ENCODE results near the gene DYNLT4.

The DYNLT4 gene

DNA sequence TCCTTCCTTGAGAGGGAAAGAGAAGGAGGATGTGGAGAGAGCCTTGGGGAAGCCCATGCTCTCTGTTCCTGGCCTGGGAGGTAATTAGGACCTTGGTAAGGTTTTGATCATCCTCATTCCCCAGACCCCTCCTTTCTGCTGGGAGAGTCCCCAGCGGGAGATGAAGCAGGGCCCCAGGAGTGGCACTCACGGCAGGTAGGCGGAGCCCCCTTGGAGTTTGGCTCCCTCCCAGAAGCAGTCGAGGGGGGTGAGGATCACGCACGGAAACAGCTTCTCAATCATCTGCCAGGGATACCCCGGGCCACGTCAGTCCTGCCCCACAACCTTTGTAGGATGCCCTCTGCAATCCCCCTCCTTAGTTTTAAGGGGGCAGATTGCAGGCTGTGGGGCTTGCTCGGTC, 24.4 kb upstream of the DYNLT4 start:
- DNase-seq (ENCODE audit: extremely low read depth, insufficient read length), result no peak
- TF ChIP-seq, protein P1, sequence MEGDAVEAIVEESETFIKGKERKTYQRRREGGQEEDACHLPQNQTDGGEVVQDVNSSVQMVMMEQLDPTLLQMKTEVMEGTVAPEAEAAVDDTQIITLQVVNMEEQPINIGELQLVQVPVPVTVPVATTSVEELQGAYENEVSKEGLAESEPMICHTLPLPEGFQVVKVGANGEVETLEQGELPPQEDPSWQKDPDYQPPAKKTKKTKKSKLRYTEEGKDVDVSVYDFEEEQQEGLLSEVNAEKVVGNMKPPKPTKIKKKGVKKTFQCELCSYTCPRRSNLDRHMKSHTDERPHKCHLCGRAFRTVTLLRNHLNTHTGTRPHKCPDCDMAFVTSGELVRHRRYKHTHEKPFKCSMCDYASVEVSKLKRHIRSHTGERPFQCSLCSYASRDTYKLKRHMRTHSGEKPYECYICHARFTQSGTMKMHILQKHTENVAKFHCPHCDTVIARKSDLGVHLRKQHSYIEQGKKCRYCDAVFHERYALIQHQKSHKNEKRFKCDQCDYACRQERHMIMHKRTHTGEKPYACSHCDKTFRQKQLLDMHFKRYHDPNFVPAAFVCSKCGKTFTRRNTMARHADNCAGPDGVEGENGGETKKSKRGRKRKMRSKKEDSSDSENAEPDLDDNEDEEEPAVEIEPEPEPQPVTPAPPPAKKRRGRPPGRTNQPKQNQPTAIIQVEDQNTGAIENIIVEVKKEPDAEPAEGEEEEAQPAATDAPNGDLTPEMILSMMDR (IDR thresholded peaks at IDR 0.05; ENCODE audit: insufficient read depth, low read length, poor library complexity, severe bottlenecking), result no peak
- H3K4me3 ChIP-seq (replicated peaks; ENCODE audit: low read depth, low read length), result no peak overlapping the region
- H3K36me3 ChIP-seq (ENCODE audit: control insufficient read depth, insufficient read depth, low read length), result no peaks in the 10 kb centered on the region
- no peaks in the 10 kb centered on the region for H3K27me3 ChIP-seq (replicated peaks; ENCODE audit: control insufficient read depth, insufficient read depth, low read length)

DNA sequence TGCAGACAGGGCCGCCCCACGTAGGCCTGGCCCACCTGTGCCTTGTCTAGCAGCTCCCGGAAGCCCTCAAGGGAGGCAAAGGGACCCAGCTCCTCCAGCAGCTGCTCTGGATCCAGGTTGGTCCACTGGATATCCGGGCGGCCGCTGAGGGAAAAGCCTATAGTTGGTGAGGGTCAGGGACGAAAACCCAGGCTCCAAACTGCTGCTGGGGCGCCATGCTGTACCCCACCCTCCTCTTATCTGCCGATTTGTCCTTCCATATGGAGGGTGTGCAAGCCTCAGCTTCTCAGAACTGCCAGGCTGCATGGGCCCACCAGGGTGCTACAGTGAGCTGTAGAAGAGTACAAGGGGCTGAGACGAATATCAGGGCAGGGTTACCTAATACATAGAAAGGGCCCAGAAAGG, 23.8 kb upstream of the DYNLT4 start:
- H3K27me3 ChIP-seq (replicated peaks; ENCODE audit: control insufficient read depth, insufficient read depth, low read length), result no peaks in the 10 kb centered on the region
- H3K4me3 ChIP-seq (replicated peaks; ENCODE audit: low read depth, low read length), result no peak overlapping the region
- no peak for DNase-seq (ENCODE audit: extremely low read depth, insufficient read length)
- H3K36me3 ChIP-seq (ENCODE audit: control insufficient read depth, insufficient read depth, low read length), result no peaks in the 10 kb centered on the region
- TF ChIP-seq, protein P1 (IDR thresholded peaks at IDR 0.05; ENCODE audit: insufficient read depth, low read length, poor library complexity, severe bottlenecking), result peak; percentile 5

DNA sequence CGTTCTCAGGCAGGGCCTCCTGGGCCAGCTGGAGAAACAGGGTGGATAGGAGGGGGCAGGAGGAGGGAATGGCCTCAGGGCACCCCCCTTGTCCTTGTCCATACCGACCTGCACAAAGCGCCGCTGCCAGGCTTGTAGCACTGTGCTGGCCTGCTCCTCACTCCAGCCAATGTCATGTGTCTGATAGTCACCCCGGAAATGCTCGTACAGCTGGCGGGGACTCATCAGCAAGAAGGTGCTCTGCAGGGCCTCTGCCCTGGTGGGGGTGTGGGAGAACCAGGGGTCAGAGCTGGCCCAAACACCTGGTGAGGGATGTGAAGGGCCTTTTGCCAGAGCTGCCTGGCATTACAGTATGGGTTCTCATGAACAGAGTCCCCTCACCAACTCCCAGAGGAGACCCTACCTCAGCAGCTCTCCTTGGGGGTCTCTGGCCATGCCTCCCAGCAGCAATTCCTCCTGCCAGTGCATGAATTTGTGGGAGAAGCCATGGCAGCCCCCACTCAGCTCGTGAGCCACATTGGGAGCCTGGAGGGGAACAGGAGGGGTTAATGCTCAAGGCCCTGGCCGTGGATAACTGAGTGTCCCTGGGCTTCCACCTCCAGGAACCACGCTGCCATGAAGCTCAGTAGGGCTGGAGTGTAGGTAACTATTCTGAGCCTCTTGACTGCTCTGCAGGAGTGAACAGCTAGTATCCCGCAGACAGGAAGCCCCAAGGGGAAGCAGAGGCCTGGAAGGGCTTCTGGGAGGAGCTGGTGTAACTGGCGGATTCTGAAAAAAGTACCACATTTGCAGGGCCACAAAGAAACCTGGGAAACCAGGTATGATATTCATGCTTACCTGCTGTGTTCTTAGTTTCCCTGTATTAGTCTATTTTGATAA, 22.6 kb upstream of the DYNLT4 start:
- TF ChIP-seq, protein P1 (IDR thresholded peaks at IDR 0.05; ENCODE audit: insufficient read depth, low read length, poor library complexity, severe bottlenecking), result no peak
- DNase-seq (ENCODE audit: extremely low read depth, insufficient read length), result no peak
- no peaks in the 10 kb centered on the region for H3K36me3 ChIP-seq (ENCODE audit: control insufficient read depth, insufficient read depth, low read length)
- no peaks in the 10 kb centered on the region for H3K27me3 ChIP-seq (replicated peaks; ENCODE audit: control insufficient read depth, insufficient read depth, low read length)
- no peak overlapping the region for H3K4me3 ChIP-seq (replicated peaks; ENCODE audit: low read depth, low read length)

DNA sequence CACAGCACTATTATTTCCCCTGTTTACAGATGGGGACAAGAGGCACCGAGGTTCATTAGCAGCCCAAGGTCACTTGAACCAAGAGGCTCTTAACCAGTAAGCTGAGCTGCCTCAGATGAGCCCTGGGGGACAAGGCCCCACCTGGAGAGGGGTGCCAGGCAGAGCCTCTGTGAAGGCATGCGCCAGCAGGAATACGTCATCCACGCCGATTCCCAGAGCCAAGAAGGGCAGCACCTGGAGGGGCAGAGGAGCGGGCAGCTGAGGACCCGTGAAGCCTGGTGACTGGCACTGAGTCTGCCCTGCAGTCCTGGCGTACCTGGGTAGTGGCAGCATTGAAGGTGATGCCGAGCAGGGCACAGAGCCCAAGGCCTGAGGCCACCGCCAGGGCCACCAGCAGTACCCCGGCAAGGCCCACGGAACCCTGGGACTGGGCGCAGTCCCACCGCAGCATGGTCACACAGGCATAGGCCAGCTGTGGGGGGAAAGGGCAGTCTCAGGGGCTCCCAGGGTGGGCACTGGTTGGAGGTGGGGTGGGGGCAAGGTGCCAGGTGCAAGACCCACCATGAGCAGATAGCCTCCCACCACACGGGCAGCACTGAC, 21.8 kb upstream of the DYNLT4 start:
- Histone ChIP-seq H3K4me3 (replicated peaks; ENCODE audit: low read depth, low read length) (no peak overlapping the region), H3K27me3 (replicated peaks; ENCODE audit: control insufficient read depth, insufficient read depth, low read length) (no peaks in the 10 kb centered on the region), H3K36me3 (ENCODE audit: control insufficient read depth, insufficient read depth, low read length) (no peaks in the 10 kb centered on the region)
- no peak for DNase-seq (ENCODE audit: extremely low read depth, insufficient read length)
- TF ChIP-seq, protein P1 (IDR thresholded peaks at IDR 0.05; ENCODE audit: insufficient read depth, low read length, poor library complexity, severe bottlenecking), result no peak

DNA sequence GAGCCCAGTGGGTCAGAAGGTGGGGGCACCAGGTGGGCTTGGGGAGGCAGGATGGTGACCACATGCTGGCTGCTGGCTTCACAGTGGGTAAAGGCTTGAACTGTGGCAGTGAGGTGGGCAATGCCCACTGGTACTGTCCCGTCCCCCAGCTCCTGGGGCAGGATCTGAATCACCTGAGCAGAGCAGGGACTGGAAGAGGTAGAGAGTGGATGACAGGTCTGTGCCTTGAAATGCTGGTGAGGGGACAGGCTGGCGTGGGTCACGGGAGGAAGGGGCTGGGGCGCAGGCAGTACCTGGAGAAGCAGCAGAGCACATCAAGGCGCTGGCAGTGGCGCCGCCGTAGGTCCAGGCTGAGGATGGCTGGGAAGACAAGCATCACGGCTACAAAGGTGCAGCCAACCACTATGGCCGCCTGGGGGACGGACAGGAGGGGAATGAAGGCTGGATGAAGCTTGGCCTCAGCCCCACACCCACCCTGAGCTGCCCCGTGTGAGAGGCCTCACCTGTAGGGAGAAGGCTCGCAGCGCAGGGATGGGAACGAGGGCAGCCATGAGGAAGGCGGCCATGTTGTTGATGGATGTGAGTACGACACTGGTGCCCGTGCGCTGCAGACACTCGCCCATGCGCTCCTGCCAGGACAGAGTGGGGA, 21.0 kb upstream of the DYNLT4 start:
- TF ChIP-seq, protein P1 (IDR thresholded peaks at IDR 0.05; ENCODE audit: insufficient read depth, low read length, poor library complexity, severe bottlenecking), result no peak
- no peaks in the 10 kb centered on the region for H3K36me3 ChIP-seq (ENCODE audit: control insufficient read depth, insufficient read depth, low read length)
- DNase-seq (ENCODE audit: extremely low read depth, insufficient read length), result no peak

More for the DNA sequence above, 21.0 kb upstream of the DYNLT4 start:
- Histone ChIP-seq H3K27me3 (replicated peaks; ENCODE audit: control insufficient read depth, insufficient read depth, low read length) (no peaks in the 10 kb centered on the region), H3K4me3 (replicated peaks; ENCODE audit: low read depth, low read length) (no peak overlapping the region)
